Fibroblast of skin of right quadriceps (primary cell): ENCODE data around the gene MCM5.

Experiments
- DNase-seq: peaks from one replicate; pipeline ENCODE4 v3.0.0-alpha.2; 2013

The MCM5 gene

GRCh38 chr22:35404176-35404575 is 4.2 kb downstream of the MCM5 start:
- no peak for DNase-seq

GRCh38 chr22:35406443-35406842 is 6.5 kb downstream of the MCM5 start:
- DNase-seq: no peak

- DNase-seq: no peak
Observed at GRCh38 chr22:35407362-35407761, 7.4 kb downstream of the MCM5 start.

GRCh38 chr22:35409783-35410662 is 10.1 kb downstream of the MCM5 start:
- no peak for DNase-seq

- DNase-seq: no peak
Observed at GRCh38 chr22:35410663-35411034, 10.7 kb downstream of the MCM5 start.

- DNase-seq: no peak
Observed at GRCh38 chr22:35411102-35411501, 11.2 kb downstream of the MCM5 start.

- DNase-seq: no peak
Observed at GRCh38 chr22:35413624-35414023, 13.7 kb downstream of the MCM5 start.

- no peak for DNase-seq
Observed at GRCh38 chr22:35417606-35418005, 17.7 kb downstream of the MCM5 start.

- DNase-seq: no peak
Observed at GRCh38 chr22:35418088-35418487, 18.1 kb downstream of the MCM5 start.

GRCh38 chr22:35418731-35419130 is 18.8 kb downstream of the MCM5 start:
- DNase-seq: no peak

- no peak for DNase-seq
Observed at GRCh38 chr22:35419756-35420155, 19.8 kb downstream of the MCM5 start.

- no peak for DNase-seq
Observed at GRCh38 chr22:35421121-35421520, 21.2 kb downstream of the MCM5 start.

GRCh38 chr22:35422145-35422544 is 22.2 kb downstream of the MCM5 start:
- DNase-seq: no peak

- no peak for DNase-seq
Observed at GRCh38 chr22:35422936-35423335, 23.0 kb downstream of the MCM5 start.

GRCh38 chr22:35424081-35424480 is 24.1 kb downstream of the MCM5 start:
- no peak for DNase-seq

- DNase-seq: no peak
Observed at GRCh38 chr22:35424761-35425160, 24.8 kb downstream of the MCM5 start.

- DNase-seq: no peak
Observed at GRCh38 chr22:35425546-35425945, 25.6 kb downstream of the MCM5 start.

GRCh38 chr22:35425971-35426800 is 26.2 kb downstream of the MCM5 start:
- DNase-seq: peak; percentile 38

GRCh38 chr22:35426801-35427140 is 26.8 kb downstream of the MCM5 start:
- DNase-seq: no peak

- peak; percentile 86 for DNase-seq
Observed at GRCh38 chr22:35430897-35431322, 31.0 kb downstream of the MCM5 start.

- no peak for DNase-seq
Observed at GRCh38 chr22:35431483-35432227, 31.7 kb downstream of the MCM5 start.

- DNase-seq: no peak
Observed at GRCh38 chr22:35432228-35432905, 32.4 kb downstream of the MCM5 start.
